Myocyte (in vitro differentiated cells): ENCODE measurements around the gene CLTCL1. TPM values are rescaled to one million over a fixed set of nuclear protein-coding genes. Genes with fewer than 3 reads are reported as not detected.

Experiments
- DNase-seq: peaks from one replicate; pipeline ENCODE4 v3.0.0-alpha.2; 2012; ENCODE audit warnings: low read depth
- total RNA-seq: library from RNA; depleted of rRNA; stranded (reverse); fragments of >200 nt; gene quantifications from 2 replicates; pipeline ENCODE4 v1.2.3, GENCODE V29; 2014

The CLTCL1 gene
- total RNA-seq, 1 donor from 2014 or later = 46.2 TPM

DNA sequence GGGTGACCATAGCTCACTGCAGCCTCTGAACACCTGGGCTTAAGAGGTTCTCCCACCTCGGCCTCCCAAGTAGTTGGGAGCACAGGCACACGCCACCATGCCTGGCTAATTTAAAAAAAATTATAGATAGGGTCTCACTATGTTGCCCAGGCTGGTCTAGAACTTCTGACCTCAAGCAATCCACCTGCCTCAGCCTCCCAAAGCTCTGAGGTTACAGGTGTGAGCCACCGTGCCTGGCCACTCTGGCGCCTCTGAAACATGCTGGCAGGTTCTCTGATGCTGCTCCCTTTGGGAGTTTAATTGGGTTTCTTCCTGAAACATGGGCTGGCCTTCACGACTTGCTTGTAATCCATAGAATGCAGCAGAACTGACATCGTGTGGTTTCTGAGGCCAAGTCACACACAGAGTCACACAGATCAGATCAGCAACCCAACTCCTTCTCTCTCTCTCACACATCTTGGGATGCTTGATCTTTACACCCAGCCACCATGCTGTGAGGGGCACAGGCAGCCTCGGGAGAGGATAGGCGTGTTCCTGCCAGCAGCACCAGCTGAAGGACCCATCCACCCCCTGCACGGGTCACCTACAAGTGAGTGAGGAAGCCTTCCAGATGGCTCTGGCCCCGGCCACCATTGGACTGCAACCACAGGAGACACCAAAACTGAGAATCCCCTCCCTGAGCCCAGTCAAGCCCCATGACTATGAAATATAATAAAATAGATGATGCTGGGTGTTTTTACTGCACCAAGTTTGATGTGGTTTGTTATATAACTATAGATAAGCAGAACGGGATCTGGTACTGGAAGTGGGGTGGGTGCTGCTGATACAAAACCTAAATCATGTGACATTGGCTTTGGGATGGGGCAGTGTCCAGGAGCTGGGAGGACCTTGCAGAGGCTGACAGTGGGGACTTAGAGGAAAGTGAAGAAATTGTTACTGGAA is 138.3 kb downstream of the CLTCL1 start:
- no peak for DNase-seq

GRCh38 chr22:19151329-19152191 is 140.0 kb downstream of the CLTCL1 start:
- no peak for DNase-seq

DNA sequence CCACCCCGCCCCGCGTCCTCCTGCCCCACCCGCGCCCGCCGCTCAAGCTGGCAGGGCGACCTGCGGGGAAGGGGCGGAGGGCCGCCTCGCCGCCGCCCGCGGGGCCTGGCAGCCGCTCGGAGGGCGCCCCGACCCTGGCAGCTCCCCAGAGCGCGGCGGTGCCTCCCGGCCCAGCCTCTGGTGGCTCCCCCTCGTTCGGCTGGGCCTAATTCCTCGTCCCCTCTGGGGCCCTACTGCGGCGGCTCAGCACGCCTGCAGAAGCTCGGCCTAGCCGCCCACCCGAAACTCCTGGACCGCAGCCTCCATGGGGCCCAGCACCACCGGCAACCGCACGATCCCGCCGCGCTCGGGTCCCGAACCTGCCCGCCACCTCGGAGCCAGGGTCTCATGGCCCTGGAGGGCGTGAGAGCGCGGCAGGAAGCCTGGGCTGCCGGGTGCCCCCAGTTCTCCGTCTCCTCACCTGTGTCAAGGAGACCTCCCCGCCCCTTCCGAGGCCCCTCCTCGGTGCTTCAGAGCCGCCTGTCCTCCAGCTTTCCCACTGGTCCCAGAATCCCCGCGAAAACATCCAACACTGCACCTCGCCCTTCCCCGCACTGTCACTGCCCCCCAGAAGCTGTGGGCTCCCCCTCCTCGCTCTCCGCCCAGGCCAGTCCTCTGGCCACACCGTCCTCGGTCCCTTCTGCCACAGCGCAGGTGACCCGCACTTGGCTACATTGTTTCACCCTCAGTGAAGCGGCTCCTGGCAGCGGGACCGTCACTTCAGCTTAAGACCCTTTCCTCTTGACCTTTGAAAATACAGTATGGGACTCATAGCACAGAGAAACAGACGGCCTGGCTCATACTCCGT is 140.8 kb downstream of the CLTCL1 start:
- DNase-seq = no peak

DNA sequence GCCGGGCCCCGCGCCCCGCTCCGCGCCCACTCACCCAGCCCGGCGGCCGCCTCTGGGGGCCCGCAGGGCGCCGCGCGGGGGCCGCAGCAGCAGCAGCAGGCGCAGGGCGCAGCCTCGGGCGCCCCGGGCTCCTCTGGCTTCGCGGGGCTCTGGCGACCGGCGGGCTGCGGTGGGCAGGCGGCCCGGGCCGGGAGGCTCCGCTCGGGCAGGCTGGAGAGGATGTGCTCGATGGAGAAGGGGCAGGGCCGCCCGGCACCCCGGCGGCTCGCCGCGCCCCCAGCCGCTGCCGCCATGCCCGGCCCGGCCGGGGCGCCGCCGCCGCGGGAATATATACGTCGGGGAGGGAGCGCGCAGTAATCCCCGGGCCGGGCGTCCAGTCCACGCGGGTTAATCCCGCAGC is 141.5 kb downstream of the CLTCL1 start, which contains the start of gene GSC2:
Gene GSC2, minus strand, starts transcription at position 302 of the 400 bp plus-strand sequence. Its CDS starts 9 bp downstream, at position 293.
- no peak for DNase-seq

DNA sequence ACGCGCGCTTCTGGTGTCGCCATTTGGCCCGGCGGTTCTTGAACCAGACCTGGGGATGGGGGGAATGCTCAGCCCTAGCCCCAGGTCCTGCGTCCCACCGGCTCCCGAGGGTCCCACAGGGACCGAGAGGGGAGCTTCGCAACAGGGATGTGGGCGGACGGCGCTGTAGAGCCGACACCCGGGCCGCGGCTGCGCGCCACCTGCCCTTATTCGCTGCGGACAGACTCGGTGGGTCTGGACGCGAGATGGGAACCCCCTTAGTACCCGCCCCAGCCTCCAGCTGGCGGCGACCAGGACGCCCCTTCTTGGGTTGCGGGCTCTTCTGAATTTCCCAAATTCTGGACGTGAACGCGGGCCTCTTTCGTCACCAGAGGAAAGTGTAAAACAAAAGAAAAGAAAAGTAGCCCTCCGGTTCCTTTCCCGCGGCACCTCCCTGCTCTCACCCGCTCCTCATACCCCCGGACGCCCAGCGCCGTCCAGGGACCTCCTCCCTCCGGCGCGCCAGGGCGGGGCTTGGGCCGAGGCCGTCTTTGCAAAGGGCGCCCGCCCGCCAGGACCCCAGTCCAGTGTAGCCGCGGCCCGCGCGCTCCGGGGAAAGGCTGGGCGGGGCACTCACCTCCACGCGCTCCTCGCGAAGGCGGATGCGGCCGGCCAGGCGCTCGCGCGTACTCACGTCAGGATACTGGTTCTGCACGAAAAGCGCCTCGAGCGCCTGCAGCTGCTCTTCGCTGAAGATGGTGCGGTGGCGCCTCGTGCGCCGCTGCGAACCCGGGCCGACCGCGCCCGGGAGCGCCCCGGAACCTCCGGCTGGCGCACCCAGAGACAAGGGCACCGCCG is 142.3 kb downstream of the CLTCL1 start:
- DNase-seq = no peak

DNA sequence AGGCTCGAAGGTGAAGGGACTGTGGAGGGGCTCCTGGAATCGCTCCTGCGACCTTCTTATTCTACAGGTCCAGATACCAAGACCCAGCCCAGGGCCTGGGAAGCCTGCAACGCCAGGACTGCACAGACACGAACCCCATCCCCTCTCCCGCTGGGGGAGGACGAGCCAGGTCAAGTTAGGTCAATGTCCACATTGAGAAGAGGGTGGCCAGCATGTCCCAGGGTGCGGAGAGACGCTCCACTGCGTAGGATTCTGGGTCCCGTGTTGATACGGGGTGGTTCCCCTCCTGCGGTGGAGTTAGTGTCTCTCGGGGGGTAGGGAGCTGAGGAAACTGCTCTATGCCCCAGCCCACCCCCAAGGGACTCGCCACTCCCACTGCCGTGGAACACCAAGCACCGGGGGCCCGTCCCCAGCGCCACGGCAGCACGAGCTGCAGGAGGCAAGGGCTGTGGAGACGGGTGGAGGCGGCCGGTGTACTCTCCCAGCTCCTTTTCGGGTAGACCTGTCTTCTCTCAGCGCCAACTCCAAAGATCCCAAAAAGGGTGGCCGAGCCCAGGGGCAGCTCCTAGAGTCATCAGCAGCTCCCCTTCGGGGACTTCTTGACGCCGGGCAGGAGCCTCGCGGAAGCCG is 143.0 kb downstream of the CLTCL1 start:
- no peak for DNase-seq

GRCh38 chr22:19147195-19147780 is 144.2 kb downstream of the CLTCL1 start:
- no peak for DNase-seq

GRCh38 chr22:19146215-19146968 is 145.1 kb downstream of the CLTCL1 start:
- DNase-seq = no peak

DNA sequence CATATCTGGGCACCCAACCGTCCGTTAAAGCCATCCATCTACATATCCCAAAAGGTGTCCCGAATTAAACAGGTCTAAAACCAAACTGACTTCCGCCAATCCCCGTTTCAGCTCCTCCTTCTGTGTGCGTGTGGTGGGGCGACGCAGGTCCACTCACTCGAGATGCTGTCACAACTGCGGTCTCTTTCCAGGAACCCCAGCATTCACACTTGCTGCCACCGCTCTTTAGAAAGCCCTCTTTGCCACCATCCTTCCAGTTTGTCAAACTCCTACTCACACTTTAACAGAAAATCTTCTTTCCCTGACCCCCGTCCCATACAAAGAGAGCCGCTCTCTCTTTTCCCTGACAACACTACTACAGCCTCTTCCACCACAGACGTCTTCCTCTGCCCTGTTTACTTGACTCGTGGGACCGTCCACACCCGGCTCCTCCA is 147.5 kb downstream of the CLTCL1 start:
- no peak for DNase-seq

- no peak for DNase-seq
Measured at GRCh38 chr22:19143212-19143611, 148.3 kb downstream of the CLTCL1 start.

GRCh38 chr22:19142394-19142793 is 149.1 kb downstream of the CLTCL1 start:
- DNase-seq = no peak

DNA sequence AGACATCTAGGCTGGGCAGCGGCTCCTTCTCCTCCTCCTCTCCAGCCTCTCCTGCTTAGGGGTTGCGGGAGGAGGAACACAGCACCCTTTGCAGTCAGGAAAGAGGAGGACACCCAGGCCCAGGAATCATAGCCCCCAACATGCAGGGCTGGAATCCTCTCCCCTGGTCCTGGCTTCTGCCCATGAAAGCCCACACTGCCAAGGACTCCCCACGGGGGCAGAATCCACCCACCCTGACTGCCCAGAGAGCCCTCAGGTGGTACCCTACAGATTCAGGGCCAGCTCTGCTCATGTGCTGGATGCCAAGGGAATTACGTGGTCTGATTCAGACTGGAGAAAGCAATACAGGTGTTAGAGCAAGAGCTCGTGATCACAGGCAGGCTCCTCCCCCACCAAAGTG is 151.5 kb downstream of the CLTCL1 start:
- no peak for DNase-seq

- DNase-seq = no peak
Measured at GRCh38 chr22:19139001-19139356, 152.5 kb downstream of the CLTCL1 start.

- DNase-seq = peak; percentile 55
Measured at GRCh38 chr22:19138217-19139000, 153.1 kb downstream of the CLTCL1 start.

DNA sequence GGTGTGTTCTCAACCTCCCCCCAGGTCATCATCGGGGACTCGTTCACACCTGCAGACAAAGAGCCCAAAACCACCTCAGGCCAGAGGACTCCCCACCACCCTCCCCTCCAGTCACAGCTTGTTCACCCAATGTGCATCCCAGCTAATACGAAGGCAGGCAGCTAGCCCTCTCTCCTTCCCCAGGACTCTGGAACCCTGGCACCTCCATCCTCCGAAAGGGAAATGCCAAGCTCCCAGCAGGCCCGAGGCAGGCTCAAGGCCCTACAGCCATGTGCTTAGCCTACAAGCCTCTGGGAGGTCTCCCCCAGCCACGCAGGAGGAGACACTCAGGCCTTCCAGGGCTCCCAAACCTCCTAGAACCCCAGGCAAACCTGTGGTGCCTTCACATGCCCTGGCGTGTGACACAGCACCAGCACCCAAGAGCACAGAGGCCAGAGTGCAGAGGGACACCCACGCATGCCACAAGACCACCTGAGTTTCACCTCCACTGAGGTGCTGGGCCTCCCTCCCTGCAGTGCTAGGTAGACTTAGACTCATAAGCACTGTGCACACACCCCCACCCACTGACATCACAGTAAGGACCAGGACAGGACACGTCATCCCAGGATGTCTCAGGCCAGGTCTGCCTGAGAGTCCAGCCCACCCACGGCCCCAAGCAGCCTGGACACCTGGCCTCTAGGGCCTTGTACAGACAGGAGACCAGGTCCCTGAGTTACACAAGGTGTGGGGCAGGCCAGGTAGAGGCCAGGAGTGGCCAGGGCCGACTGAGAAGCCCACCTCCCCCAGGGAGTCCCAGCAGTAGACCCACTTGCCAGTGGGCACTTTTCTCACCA is 153.9 kb downstream of the CLTCL1 start:
- DNase-seq = no peak

GRCh38 chr22:19136915-19137314 is 154.6 kb downstream of the CLTCL1 start:
- no peak for DNase-seq

DNA sequence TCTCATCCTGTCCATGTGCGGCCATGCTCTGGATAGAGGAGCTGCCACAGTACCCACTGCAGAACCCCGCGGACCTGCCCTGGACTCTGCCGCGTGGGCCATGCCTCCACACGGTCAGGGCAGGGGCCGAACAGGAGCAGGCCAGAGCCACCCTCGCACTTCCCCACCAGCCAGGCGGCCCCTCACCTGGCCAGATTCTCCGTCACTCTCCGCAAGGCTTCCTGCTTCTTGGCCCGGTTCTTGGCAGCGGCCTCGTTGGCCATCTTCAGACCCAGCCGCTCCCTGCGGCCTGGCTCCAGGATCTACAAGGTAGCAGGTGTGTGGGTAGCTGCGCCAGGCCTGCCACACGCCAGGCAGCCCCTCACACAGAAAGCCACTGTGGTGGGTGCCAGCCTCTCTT is 156.6 kb downstream of the CLTCL1 start:
- DNase-seq = no peak
